Lung (tissue), 12 donors: ENCODE data around the gene CCDC92B. TPM values are rescaled to one million over a fixed set of nuclear protein-coding genes. Genes with fewer than 3 reads are reported as not detected.

Experiments used
- ATAC-seq: fragments of 200-7000 bp; cut with Tn5 transposase; one replicate; pipeline ENCODE4 v1.9.1; 2020; ENCODE audit warnings: moderate number of reproducible peaks; ENCODE audit not compliant: insufficient read depth, low FRiP score
- DNase-seq, 3 donors: peaks; one replicate each; pipeline ENCODE4 v3.0.0-alpha.2; 2013 to 2017
- H3K27ac ChIP-seq, 2 donors: one replicate each; pipeline ENCODE4 v1.5.1; 2013; ENCODE audit warnings: mild to moderate bottlenecking in 2 of 2, moderate library complexity in 2 of 2, control low read depth in 1 of 2, inconsistent platforms in 1 of 2, low read depth in 1 of 2, low read length in 1 of 2
- H3K27me3 ChIP-seq, 3 donors: one replicate each; pipeline ENCODE4 v1.5.1; 2013; ENCODE audit warnings: low read length in 2 of 3; ENCODE audit not compliant: control insufficient read depth in 3 of 3, insufficient read depth in 3 of 3
- H3K36me3 ChIP-seq, 4 donors: one replicate each; pipeline ENCODE4 v1.5.1; 2013; ENCODE audit warnings: low read length in 4 of 4, mild to moderate bottlenecking in 1 of 4, moderate library complexity in 1 of 4; ENCODE audit not compliant: control insufficient read depth in 4 of 4, insufficient read depth in 4 of 4
- H3K4me1 ChIP-seq, 5 donors: one replicate each; pipeline ENCODE4 v1.5.1; 2013; ENCODE audit warnings: low read length in 5 of 5, mild to moderate bottlenecking in 2 of 5, moderate library complexity in 1 of 5; ENCODE audit not compliant: control insufficient read depth in 5 of 5, insufficient read depth in 5 of 5
- H3K4me3 ChIP-seq: one replicate; pipeline ENCODE4 v1.5.1; 2013; ENCODE audit warnings: mild to moderate bottlenecking, control low read depth, moderate library complexity
- H3K9ac ChIP-seq, 2 donors: one replicate each; pipeline ENCODE4 v1.5.1; 2013; ENCODE audit warnings: low read length in 2 of 2, control low read depth in 1 of 2; ENCODE audit not compliant: insufficient read depth in 1 of 2
- H3K9me3 ChIP-seq, 4 donors: one replicate each; pipeline ENCODE4 v1.5.1; 2013; ENCODE audit warnings: low read length in 3 of 4, mild to moderate bottlenecking in 1 of 4, moderate library complexity in 1 of 4; ENCODE audit not compliant: control insufficient read depth in 4 of 4, insufficient read depth in 3 of 4
- WGBS, 2 donors: extraction: QIAGEN DNeasy Blood & Tissue Kit; methylation state at CpG; one replicate each; pipeline ENCODE4 v1.1.7; 2013; 5-methylcytosine and 5-hydroxymethylcytosine counted together
- polyA plus RNA-seq, 2 donors: library from polyadenylated mRNA; stranded (reverse); fragments of 200-250 nt; gene quantifications; one replicate each; pipeline ENCODE4 v1.2.1, GENCODE V29; 2013
- total RNA-seq, 2 donors: library from RNA; depleted of rRNA in 1 of 2; stranded (reverse); fragments of >200 nt in 1 of 2; gene quantifications; one replicate each; pipeline ENCODE4 v1.2.1, GENCODE V29; 2014 to 2021
- TF ChIP-seq, protein P1 (sequence below): IDR thresholded peaks from 2 replicates; pipeline ENCODE4 v1.5.1; 2012; ENCODE audit warnings: mild to moderate bottlenecking; ENCODE audit errors: control extremely low read depth, extremely low read depth
- donor health status: control.
- donor health status: control.
- donor health status: Bipolar disorder and iron deficiency.
- donor health status: healthy.
- donor health status: DM: yes; HTN: yes; CAD: no.

Gene CCDC92B
- total and polyA plus RNA-seq, 4 donors: 0.03 to 0.89 (median 0.08) TPM

GRCh38 chr17:2795441-2796163, 46.1 kb upstream of the CCDC92B start:
- H3K4me1 ChIP-seq: no peaks in the 10 kb centered on the region
- TF ChIP-seq, protein P1, sequence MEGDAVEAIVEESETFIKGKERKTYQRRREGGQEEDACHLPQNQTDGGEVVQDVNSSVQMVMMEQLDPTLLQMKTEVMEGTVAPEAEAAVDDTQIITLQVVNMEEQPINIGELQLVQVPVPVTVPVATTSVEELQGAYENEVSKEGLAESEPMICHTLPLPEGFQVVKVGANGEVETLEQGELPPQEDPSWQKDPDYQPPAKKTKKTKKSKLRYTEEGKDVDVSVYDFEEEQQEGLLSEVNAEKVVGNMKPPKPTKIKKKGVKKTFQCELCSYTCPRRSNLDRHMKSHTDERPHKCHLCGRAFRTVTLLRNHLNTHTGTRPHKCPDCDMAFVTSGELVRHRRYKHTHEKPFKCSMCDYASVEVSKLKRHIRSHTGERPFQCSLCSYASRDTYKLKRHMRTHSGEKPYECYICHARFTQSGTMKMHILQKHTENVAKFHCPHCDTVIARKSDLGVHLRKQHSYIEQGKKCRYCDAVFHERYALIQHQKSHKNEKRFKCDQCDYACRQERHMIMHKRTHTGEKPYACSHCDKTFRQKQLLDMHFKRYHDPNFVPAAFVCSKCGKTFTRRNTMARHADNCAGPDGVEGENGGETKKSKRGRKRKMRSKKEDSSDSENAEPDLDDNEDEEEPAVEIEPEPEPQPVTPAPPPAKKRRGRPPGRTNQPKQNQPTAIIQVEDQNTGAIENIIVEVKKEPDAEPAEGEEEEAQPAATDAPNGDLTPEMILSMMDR: no peak
- no peak overlapping the region for H3K9ac ChIP-seq
- no peak overlapping the region for H3K27ac ChIP-seq
- peaks cover 0 to 2% (median 0%) of the 10 kb centered on the region in 4 donors for H3K9me3 ChIP-seq
- DNase-seq (no peak), ATAC-seq (no peak)
- H3K27me3 ChIP-seq: peaks cover 0 to 6% (median 0%) of the 10 kb centered on the region in 3 donors
- no peaks in the 10 kb centered on the region for H3K36me3 ChIP-seq
- 58 to 67% methylated on average over 28 of the region's 28 CpGs for WGBS, 2 donors
- no peak overlapping the region for H3K4me3 ChIP-seq

- Histone ChIP-seq H3K27me3 (peaks cover 0 to 6% (median 0%) of the 10 kb centered on the region in 3 donors), H3K4me3 (no peak overlapping the region), H3K9me3 (peaks cover 0 to 2% (median 0%) of the 10 kb centered on the region in 4 donors), H3K27ac (no peak overlapping the region), H3K9ac (no peak overlapping the region), H3K36me3 (no peaks in the 10 kb centered on the region), H3K4me1 (no peaks in the 10 kb centered on the region)
- WGBS, 2 donors: 57 to 67% methylated on average over 6 of the region's 6 CpGs
- TF ChIP-seq, protein P1: no peak
- DNase-seq (no peak), ATAC-seq (no peak)
Observed at GRCh38 chr17:2794111-2794803, 44.8 kb upstream of the CCDC92B start.

DNA sequence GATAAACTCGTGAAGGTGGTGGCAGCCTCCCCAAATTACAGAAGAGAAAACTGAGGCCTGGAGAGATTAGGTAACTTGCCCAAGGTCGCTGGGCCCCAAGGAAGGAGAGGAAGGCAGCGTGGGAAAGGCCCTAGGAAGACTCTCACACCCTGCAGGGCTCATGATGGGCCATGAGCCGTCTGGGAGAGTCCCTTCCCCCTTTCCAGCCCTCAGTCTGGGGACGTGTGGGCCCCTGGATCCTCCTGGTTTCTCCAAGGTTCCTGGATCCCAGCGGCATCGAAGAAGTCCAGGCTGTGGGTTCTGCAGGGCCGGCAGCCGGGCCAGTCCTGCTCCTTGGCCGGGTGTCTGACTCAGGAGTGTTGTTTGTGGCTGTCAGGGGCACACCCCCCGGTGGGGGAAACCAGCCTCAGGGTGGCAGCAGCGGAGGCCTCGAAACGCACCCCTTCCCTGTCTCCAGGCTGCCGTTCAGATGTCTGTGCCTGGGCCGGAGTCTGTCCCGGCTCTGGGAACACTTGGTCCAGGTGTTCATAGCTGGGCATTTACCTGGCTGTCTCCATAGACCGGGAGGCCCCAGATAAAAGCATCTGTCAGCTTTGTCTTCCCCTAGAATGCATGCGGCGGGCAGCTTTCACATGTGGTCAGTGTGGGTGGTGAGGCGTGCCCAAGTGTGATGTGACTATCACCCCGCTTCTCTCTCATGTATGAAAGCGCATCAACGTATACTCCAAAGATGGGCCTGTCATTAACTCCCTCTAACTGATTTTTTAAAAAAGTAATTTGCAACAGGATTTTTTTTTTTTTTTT, 43.1 kb upstream of the CCDC92B start:
- 44 to 49% methylated on average over 24 of the region's 24 CpGs for WGBS, 2 donors
- H3K36me3 ChIP-seq: no peaks in the 10 kb centered on the region
- ATAC-seq (no peak), DNase-seq (no peak)
- H3K27ac ChIP-seq: no peak overlapping the region
- peaks cover 0 to 6% (median 0%) of the 10 kb centered on the region in 3 donors for H3K27me3 ChIP-seq
- TF ChIP-seq, protein P1: no peak
- H3K9ac ChIP-seq: no peak overlapping the region
- no peaks in the 10 kb centered on the region for H3K4me1 ChIP-seq
- H3K9me3 ChIP-seq: peaks cover 0 to 2% (median 0%) of the 10 kb centered on the region in 4 donors
- H3K4me3 ChIP-seq: no peak overlapping the region
